Right forelimb (tissue), 1 donor: ENCODE measurements around the gene PLA2G15.
A peak's percentile ranks its signal among the peaks of the same experiment; 100 is the strongest.

Experiments
- DNase-seq: peaks from one replicate; pipeline ENCODE4 v3.0.0-alpha.2; 2018

Gene PLA2G15

GRCh38 chr16:68244903-68245853 lies at the start of gene PLA2G15:
TSS of gene PLA2G15 (plus strand) at chr16:68245373. CDS start at chr16:68245427, 54 bp downstream.
- DNase-seq, result peak; percentile 99

DNA sequence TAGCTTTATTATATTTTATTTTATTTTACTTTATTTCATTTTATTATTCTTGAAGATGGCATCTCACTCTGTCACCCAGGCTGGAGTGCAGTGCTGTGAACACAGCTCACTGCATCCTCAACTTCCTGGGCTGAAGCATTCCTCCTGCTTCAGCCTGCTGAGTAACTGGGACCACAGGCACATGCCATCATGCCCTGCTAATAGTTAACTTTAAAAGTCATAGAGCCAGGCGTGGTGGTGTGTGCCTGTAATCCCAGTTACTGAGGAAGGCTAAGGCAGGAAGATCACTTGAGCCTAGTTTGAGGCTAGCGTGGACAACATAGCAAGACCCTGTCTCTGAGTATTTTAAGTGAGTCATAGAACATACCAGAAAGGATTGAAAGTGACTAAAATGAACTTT lies 47.9 kb upstream of the PLA2G15 start:
- DNase-seq, result no peak

- no peak for DNase-seq
Measured at GRCh38 chr16:68200088-68200783, 44.9 kb upstream of the PLA2G15 start.

- DNase-seq, result no peak
Measured at GRCh38 chr16:68202091-68202519, 43.1 kb upstream of the PLA2G15 start.

DNA sequence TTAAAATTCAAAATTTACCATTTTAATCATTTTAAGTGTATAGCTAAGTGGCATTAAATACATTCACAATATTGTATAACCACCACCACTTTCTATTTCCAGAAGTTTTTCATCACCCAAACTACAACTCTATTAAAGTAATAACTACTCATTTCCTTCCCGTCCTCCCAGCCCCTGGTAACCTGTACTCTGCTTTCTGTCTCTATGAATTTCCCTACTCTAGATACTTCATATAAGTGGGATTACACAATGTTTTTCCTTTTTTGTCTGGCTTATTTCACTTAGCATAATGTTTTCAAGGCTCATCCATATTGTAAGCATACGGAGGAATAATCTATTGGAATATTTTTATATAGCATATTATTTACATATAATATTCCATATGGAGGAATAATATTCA lies 38.9 kb upstream of the PLA2G15 start:
- no peak for DNase-seq

- no peak for DNase-seq
Measured at GRCh38 chr16:68214726-68215125, 30.4 kb upstream of the PLA2G15 start.

GRCh38 chr16:68215302-68215701 lies 29.9 kb upstream of the PLA2G15 start:
- no peak for DNase-seq

GRCh38 chr16:68216240-68216639 lies 28.9 kb upstream of the PLA2G15 start:
- no peak for DNase-seq

- no peak for DNase-seq
Measured at GRCh38 chr16:68217506-68217905, 27.7 kb upstream of the PLA2G15 start.

DNA sequence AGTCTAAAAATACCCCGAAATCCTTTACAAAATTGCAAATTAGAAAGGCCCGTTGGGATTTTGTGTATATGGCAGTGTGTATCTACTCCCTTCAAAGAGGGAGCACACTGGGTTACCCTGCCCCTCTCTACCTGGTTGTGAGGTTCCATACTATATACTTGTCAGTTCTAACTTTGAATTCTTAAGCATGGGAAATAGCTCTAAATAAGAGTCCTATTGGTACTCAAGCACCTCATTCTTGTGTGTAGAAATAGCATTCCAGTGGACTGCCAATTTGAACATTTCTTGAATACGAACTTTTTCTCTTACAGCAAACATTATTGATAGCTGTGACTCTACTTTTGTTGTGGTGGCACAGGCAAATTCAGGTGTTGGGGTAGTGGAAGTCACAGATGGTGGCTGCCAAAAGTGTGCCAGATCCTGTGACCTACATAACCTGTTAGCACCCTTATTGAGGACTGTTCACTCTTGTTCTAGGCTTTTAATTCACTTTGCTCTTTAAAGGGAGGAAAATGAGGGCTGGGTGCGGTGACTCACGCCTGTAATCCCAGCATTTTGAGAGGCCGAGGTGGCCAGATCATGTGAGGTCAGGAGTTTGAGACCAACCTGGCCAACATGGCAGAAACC lies 25.3 kb upstream of the PLA2G15 start:
- DNase-seq, result no peak

DNA sequence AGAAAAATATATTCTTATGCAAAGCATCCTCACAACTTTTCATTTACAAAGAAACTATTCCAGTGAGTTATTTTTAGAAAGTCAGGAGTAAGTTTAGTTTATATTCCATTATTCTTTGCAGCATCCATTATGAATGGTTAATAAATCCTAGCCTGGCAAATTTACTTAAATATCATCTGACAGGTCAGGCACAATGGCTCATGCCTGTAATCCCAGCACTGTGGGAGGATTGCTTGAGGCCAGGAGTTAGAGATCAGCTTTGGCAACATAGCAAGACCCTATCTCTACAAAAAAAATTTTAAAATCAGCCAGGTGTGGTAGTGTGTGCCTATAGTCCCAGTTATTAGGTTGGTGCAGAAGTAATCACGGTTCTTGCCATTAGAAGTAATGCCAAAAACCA lies 22.1 kb upstream of the PLA2G15 start:
- DNase-seq, result no peak

- no peak for DNase-seq
Measured at GRCh38 chr16:68226116-68226515, 19.1 kb upstream of the PLA2G15 start.

DNA sequence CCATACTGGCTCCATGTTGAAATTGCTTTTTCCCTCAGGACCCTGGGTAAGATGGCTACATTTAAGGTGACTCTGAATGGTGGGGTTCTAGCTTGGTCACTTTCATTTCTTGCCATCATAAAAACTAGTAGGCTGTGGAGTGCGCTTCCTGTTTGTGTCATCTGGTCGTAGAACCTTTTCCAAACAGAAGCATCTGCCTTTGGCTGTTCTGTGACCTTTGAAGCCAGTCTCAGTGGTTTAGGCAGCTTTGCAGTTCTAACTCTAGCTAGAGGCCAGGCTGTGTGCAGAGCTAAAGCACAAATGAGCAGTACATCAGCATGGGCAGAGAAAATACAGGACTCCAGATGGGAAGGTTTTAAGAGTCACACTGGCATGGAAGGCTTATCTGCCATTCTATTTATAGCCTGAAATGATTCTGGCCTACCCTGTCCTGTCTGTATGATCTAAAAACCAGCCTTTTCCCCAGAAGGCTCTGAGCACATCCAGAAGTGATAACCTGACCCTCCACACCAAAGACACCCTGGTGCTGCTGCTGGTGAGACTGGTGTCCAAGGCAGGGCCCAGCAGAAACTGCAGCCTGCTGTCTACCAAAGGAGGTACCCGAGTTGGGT lies 17.9 kb upstream of the PLA2G15 start:
- DNase-seq, result no peak

GRCh38 chr16:68227850-68228553 lies 17.2 kb upstream of the PLA2G15 start:
- DNase-seq, result no peak

- no peak for DNase-seq
Measured at GRCh38 chr16:68228652-68229051, 16.5 kb upstream of the PLA2G15 start.

DNA sequence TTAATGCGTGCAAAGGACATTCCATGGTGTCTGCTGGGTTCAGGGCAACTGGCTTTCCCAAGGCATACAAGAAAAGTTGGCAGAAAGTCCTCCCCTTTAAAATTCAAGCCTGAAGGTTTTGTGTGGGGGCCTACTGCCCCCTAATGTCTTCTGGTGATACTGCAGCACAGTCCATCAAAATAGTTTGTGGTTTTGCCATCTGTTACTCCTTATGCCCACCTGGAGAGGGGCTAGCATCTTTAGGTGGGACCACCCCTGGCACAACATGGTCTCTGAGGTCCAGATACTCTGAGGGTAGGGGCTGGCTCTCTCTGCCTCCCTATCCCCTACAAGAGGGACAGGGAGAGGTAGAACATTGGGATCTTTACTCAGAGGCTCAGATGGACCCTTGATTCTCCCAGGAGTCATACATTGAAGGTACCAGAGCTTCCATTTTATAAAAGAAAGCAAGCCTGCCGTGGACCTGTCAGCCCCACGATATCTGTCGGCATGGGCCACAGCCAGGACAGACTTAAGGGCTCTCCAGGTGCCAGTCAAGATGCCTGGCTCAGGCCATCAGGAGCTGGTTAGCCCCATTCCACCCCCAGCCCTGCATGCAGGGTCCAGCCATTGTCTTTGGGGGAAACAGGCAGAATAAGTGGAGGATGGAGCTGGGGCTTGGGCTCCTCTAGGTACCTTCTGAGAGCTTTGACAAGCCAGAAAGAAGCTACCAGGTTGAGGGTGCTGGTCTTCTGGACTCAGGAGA lies 15.6 kb upstream of the PLA2G15 start:
- no peak for DNase-seq

- DNase-seq, result no peak
Measured at GRCh38 chr16:68230176-68230571, 15.0 kb upstream of the PLA2G15 start.

GRCh38 chr16:68230956-68231355 lies 14.2 kb upstream of the PLA2G15 start:
- DNase-seq, result no peak

DNA sequence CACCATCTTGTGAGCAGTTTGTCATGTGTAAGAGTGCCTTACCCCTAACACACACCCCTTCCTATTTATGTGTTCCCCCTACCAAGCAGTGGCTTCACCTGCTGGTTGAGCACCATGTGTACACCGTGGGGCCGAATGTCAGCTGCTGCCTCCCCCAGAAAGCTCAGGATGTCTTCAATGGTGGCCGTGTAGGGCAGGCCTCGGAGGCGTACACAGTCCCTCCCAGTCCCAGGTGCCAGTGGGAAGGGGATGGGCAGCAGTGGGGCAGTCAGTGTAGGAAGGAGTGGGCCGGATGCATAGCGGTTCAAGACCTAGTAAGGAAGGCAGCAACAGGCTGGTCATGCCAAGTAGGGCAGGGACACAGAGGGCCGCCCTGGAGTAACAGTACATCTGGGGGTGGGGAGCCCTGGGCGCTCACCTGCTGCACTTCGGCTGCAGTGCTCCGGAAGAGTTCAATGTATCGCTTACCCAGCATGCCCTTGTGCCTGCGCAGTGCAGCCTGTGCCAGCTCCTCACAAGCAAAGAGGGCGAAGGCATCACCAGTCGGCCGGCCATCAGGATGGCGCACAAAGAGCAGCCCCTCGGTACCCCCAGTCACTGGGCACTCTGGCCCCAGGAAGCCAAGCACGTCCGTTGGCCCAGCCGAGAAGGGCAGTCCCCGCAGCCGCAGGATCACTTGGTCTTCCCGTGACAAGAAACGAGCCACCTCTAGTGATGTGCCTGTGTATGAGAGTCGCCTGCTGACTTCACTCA lies 13.6 kb upstream of the PLA2G15 start:
- DNase-seq, result no peak

GRCh38 chr16:68232335-68232734 lies 12.8 kb upstream of the PLA2G15 start:
- no peak for DNase-seq
